Neural progenitor cell (in vitro differentiated cells): ENCODE data around the gene KLF16.

Experiments used
- EZH2 ChIP-seq: fragments of 200-600 bp; sonication (generic); IDR thresholded peaks from 2 replicates; pipeline ENCODE4 v1.6.1; 2017; ENCODE audit warnings: antibody characterized with exemption, mild to moderate bottlenecking, moderate library complexity
- TF ChIP-seq, protein P1 (sequence below): fragments of 200-600 bp; sonication (generic); IDR thresholded peaks from 2 replicates; pipeline ENCODE4 v1.5.1; 2017; ENCODE audit warnings: antibody characterized with exemption, mild to moderate bottlenecking

DNA sequence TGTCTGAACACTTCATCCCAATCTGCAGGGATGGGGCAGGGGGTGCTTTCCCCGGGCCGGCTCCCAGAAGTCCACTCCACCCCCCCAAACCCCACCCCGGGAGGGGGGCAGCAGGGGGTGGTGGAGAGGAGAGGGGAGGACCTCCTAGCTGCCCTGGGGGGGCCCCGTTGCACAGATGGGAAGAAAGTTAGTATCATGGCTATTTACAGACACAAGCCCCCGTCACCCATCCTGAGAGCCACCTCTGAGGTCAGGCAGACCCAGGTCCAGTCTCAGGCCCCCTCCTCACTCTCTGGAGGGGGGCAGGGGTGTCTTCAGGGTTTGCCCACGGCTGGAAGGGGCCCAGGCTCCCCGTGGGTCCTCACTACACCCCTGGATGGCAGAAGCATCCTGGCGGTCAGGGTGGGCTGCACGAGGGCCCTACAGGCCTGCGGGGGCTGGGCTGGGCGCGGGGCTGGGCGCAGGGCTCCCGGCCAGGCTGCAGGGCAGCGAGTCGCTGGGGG, 9.3 kb downstream of the KLF16 start:
- TF ChIP-seq, protein P1, sequence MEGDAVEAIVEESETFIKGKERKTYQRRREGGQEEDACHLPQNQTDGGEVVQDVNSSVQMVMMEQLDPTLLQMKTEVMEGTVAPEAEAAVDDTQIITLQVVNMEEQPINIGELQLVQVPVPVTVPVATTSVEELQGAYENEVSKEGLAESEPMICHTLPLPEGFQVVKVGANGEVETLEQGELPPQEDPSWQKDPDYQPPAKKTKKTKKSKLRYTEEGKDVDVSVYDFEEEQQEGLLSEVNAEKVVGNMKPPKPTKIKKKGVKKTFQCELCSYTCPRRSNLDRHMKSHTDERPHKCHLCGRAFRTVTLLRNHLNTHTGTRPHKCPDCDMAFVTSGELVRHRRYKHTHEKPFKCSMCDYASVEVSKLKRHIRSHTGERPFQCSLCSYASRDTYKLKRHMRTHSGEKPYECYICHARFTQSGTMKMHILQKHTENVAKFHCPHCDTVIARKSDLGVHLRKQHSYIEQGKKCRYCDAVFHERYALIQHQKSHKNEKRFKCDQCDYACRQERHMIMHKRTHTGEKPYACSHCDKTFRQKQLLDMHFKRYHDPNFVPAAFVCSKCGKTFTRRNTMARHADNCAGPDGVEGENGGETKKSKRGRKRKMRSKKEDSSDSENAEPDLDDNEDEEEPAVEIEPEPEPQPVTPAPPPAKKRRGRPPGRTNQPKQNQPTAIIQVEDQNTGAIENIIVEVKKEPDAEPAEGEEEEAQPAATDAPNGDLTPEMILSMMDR: no peak
- TF ChIP-seq EZH2: no peak
